Activated CD8-positive, alpha-beta memory T cell treated with anti-CD3 and anti-CD28 coated beads, Interleukin-2, amount 50 U/mL, for 48 hours (primary cell): ENCODE results near the gene PPT1.
"Not testable (repeated sequence)": the region's sequence is repeated elsewhere in the genome, so short reads cannot be mapped to it uniquely, and the experiment has no call there.

ENCODE experiments used
- DNase-seq: peaks from one replicate; pipeline ENCODE4 v3.0.0-alpha.2; 2020

The PPT1 gene

DNA sequence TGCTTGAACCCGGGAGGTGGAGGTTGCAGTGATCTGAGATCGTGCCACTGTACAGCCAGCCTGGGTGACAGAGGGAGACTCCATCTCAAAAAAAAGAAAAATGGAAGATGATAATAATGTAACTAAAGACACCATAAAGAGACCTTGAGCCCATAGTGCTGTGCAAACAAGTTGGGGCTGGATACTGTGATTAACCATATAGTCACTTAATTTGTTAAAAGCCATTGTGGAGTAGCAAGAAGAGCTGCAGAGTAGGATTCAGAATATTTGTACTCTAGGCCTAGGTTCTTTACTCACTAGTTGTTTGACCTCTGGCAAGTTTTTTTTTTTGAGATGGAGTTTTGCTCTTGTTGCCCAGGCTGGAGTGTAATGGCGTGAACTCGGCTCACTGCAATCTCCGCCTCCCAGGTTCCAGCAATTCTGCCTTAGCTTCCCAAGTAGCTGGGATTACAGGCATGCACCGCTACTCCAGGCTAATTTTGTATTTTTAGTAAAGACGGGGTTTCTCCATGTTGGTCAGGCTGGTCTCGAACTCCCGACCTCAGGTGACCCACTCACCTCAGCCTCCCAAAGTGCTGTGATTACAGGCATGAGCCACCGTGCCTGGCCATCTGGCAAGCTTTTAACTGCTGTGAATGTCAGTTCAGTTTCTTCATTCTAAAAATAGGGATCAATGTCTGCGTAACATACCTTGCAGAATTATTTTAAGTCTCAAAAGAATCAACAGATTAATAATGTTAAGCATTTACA is 43.7 kb downstream of the PPT1 start:
- DNase-seq = no peak

DNA sequence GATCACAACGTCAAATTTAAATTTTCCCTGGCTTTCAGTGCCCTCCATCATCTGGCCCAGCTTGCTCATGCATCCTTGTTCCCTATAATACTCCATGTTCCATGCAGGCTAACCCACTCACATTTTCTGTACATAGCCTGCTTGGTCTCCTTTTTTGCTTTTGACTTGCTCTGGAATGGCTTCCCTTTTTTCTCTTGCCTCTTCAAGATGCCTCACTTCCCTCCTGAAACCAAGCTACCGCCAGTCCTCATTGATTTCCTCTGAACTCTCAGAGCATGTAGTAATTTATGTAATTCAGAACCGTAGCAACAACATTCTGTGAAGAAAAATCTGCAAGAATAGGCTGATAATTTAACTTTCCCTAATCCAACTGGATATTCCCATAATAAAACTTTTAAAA is 46.2 kb downstream of the PPT1 start:
- no peak for DNase-seq

DNA sequence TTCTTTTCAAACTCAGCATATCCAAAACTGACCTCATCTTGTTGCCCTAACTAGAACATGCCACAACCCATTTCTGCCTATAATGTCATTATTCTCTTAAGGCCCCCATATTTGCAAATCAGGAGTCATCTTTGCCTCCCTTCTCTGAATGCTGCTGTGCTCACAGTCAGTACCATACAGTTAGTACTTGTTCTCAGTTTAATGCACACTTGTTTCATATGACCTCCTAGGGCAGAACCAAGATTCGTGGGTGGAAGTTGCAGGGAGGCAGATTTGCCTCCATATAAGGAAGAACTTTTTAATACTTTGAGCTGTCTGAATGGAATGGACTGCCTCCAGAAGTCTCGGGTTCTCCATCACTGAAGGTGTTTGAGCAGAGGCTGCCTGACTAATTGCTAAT is 47.3 kb downstream of the PPT1 start:
- DNase-seq = no peak

DNA sequence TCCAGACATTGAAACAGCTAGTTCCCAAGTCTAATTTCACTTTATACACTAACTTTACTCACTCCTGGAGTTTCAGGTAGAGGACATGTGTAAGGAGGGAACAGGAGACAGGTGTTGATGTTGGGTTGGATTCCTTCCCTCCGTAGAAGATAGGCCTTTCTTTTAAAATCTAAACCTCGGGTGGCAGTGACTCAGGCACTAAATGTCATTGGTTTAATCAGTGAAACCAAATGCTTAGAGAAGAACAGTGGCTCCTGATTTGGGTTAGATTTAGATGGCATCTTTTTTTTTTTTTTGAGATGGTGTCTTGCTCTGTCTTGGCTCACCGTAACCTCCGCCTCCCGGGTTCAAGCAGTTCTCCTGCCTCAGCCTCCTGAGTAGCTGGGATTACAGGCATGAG is 49.3 kb downstream of the PPT1 start:
- no peak for DNase-seq

DNA sequence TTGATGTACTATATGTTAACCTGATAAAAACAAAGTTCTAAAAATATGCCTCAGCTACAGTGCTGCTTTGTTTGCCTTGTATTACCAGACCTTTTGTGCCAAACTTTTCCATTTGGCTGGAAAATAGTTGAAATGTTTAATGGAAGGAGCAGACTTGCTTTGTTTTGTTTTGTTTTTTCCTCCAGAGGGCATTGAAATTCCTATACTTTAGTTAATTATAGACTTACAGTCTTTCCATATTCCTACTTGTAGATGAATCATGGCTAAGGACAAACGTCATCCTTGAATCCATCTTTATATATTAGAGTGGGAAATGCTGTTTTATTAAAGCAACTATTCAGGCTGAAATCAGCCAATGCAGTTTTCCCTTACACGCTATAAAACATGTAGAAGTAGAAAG is 49.8 kb downstream of the PPT1 start:
- DNase-seq = no peak

GRCh38 chr1:40045766-40046165 is 51.3 kb downstream of the PPT1 start:
- no peak for DNase-seq

DNA sequence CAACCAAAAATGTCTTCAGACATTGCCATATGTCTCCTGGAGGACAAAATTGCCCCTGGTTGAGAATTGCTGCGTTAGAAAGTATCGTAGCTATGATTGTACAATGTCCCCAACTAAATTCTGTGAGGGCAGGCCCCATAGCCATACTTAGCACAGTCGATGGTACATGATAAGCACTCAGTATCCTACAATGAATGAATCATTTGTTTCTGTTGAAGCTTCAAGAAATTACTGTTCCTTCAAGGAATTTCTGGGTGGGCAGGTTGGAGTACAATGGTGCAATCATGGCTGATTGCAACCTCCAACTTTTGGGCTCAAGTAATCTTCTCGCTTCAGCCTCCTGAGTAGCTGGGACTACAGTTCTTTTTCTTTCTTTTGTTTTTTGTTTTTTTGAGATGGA is 51.9 kb downstream of the PPT1 start:
- DNase-seq = no peak

DNA sequence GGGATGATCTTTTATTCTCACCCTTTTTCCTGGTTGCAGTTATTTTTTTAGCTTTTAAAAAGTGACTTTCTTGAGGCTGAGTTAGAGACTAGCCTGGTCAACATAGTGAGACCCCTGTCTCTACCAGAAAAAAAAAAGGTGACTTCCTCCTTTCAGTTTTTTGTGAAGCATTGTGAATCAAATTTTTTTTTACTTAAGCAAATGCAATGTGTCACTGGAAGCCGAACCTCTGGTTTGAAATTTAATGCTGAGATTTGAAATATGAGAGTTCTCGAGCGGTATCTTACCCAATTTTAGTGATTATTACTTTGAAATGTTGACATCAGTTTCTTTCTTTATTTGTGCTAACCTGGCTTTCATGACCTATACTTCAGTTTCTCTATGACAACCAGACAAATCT is 52.9 kb downstream of the PPT1 start:
- no peak for DNase-seq

DNA sequence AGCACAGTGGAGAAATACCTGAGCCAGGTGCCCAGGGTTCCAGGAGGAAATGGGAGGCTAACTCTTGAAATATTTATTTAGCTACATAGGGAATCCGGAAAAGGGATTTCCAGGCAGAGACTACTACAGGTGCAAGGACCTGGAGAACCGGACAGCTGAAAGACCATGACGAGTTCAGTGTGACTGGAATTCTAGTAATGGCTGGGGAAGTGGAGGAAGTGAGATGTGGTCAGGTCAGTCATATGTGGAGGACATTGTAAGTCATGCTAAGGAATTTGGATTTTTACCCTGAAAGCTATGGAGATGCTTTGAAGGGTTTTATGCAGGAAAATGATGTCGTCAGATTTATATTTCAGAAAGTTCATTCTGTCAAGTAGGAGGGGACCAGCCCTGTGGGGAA is 54.7 kb downstream of the PPT1 start:
- no peak for DNase-seq

GRCh38 chr1:40041466-40041838 is 55.6 kb downstream of the PPT1 start:
- no peak for DNase-seq

- peak; percentile 100 for DNase-seq
Observed at GRCh38 chr1:40040511-40041465, 56.3 kb downstream of the PPT1 start, which contains the start of gene CAP1. TSS of gene CAP1 (plus strand) at chr1:40040729. CDS start at chr1:40059347, 18,618 bp downstream.

GRCh38 chr1:40039757-40040510 is 57.1 kb downstream of the PPT1 start:
- peak; percentile 88 for DNase-seq

DNA sequence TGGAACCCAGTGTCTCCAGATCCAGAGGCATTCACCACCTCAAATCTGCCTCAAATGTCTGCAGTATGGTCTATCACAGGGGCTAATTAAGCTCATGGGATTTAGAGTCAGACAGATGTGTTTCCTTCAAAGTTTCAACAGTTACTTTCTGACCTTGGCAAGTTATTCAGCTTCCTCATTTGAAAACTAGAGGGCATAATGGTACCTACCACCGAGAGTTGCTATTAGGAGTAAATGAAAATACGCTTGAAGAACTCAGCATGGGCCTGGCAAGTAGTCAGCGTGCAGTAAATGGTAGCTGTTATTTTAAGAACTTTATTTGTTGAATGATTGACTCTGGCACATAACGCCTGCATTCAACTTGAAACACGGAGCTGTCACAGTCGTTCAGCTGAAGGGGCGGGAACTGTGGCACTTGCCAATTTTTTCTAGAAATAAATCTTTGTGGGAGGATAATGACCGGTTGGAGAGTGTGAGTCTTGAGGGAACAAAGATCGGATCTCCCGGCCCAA is 57.8 kb downstream of the PPT1 start:
- no peak for DNase-seq

DNA sequence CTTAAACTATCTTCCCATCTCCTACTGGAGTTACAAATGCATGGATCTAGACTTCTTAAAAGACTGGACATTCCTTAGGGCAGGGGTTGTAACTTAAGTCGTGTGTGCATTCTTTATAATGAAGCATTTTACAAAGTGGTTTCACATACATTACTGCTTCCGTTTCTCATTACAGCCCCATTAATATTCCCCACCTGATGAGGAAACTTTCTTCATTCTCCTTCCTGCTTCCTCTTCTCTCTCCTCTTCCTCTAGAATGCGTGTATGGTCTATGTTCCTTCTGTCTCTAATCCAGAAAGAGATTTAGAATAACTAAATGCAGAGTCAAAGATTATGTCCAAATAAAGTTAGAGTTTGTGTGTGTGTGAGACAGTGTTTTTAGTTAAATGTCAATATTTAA is 58.4 kb downstream of the PPT1 start:
- no peak for DNase-seq

DNA sequence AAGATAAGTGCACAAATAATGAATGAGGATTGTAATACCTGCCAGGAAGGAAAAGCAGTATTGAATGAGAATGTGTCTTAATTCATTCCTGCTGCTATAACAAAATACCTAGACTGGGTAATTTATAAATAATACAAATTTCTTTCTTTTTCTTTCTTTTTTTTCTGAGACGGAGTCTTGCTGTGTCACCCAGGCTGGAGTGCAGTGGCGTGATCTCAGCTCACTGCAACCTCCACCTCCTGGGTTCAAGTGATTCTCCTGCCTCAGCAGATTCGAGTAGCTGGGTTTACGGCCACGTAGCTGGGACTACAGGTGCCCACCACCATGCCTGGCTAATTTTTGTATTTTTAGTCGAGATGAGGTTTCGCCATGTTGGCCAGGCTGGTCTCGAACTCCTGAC is 59.8 kb downstream of the PPT1 start:
- not testable (repeated sequence) for DNase-seq

DNA sequence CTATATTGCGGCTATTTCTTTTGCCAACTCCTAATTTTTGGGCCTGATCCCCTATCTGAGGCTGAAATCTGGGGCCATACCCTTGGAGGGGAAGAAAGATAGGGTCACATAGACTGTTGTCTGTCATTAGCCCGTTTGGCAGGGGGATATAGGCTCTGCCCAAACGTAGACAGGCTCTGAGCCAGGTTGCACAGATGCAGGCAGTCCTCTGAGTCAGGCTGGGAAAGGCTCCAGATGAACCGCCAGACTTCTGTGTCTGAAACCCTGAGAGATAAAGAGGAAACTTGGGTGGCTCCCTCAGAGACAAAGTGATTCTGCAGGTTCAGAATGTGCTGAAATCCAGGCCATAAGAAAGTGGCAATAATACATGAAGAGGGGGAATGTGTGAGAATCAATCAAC is 60.5 kb downstream of the PPT1 start:
- DNase-seq = no peak

- no peak for DNase-seq
Observed at GRCh38 chr1:40034869-40035268, 62.2 kb downstream of the PPT1 start.

GRCh38 chr1:40032240-40032891 is 64.7 kb downstream of the PPT1 start:
- DNase-seq = no peak

DNA sequence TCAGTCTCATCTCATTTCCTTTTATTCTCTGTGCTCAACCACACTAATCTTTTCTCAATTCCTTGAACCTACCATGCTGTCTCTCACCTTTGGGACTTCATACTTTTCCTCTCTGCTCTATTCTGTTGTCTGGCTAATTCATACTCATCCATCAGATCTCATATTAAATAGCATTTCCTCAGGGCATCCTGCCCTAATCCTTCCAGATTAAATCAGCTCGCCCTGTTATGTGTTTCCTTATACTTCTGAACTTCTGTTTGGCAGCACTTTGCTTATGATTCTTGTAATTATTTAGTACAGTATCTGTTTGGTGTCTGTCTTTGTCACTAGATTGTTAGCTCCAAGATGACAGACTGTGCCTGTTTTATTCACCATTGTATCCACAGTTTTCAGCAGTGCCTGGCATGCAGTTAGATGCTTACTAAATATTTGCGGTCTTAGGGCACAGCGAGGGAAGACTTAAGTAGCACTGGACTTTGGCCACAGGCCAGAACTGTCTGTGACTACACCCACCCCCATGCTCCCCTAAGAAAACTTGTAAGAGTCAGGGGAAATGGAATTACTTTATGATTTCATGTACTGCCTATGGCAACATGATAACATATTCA is 66.4 kb downstream of the PPT1 start:
- DNase-seq = no peak

DNA sequence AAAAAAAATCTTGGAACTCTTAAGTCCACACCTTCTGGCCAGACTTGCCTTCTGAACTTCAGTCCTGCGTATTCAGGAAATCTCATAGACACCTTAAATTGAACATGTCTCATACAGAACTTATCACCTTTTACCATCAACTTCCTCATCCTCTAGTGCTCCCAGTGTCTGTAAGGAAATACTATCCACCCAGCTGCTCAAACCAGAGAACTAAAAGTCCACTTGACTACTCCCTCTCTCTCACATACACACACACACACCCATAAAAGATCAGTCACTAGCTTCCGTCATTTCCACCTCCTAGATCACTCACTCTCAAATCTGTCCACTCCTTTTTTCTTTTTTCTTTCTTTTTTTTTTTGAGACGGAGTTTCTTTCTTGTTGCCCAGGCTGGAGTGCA is 67.4 kb downstream of the PPT1 start:
- DNase-seq = no peak

DNA sequence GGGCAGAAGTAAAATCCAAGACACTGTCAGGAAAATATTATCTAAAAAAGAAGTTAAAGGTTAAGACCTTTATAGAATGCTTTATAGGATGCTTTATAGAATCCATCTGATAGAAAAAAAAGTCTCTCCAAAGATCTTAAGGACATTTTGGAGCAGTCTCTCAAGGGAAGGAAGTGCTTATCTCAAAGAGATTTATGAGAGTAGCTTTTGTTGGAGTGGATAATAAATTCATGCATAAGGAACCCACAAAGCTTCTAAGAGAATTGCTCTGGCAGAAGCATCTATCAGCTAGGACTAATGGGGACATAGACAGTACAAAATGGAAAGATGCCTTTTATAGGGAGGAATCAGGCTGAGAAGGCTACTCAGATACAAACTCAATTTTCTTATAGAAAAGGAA is 69.4 kb downstream of the PPT1 start:
- DNase-seq = no peak

- no peak for DNase-seq
Observed at GRCh38 chr1:40024671-40025070, 72.4 kb downstream of the PPT1 start.
